ENCODE data around the gene LRRC42. TPM values are rescaled to one million over a fixed set of nuclear protein-coding genes. Genes with fewer than 3 reads are reported as not detected.
A peak's percentile ranks its signal among the peaks of the same experiment; 100 is the strongest.

LRRC42 gene
- polyA plus RNA-seq, 1 donor: 21.0 TPM

DNA sequence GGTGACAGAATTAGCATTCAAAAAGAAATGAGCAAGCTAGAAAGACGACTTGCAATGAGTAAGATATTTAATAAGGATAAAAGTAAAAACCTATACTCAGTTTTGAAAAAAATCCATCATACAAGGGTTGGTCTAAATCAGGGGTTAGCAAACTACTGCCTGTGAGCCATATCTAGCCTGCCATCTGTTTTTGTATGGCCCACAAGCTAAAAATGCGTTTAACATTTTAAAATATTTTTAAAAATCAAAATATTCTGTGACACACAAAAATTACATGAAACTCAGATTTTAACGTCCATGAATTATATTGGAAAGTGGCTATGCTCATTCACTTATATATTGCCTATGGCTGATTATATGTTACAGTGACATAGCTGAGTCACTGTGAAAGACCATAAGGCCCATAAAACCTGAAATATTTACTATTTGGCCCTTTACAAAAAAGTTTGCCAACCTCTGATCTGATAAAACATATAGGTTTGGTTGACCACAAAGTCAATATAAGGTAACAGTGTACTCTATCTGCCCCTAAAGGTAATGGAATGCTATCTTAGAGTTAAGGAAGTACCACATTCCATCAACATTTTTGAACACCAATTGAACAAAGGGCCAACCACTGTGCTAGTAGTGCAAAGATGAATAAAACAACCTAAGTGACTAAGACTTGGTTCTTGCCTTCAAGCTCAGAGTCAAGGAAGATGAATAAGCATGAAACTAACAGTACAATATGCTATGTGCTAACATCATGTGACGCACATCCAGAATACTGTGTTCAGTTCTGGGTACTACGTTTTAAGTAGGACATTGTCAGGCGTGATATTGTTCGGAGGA is 3.8 kb upstream of the LRRC42 start:
- no peak for DNase-seq (ENCODE audit: low read depth)

DNA sequence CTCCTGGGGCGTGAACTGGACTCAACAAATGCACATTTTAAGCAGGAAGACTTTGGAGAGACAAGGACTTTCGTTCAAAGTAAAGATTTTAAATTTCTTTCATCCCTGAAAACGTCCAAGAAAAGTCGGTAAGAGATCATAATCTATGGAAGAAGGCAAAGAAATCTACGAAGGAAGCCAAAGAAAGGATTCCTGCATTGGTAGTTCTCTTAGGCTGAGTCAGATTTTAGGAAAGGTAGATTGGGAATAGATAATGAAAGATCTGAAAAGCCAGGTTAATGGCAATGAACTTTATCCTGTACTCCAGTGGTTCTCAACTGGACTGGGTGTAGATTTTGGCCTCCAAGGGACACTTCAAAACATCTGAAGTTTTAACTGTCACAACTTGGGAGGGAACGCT is 3.1 kb upstream of the LRRC42 start:
- DNase-seq (ENCODE audit: low read depth): no peak

DNA sequence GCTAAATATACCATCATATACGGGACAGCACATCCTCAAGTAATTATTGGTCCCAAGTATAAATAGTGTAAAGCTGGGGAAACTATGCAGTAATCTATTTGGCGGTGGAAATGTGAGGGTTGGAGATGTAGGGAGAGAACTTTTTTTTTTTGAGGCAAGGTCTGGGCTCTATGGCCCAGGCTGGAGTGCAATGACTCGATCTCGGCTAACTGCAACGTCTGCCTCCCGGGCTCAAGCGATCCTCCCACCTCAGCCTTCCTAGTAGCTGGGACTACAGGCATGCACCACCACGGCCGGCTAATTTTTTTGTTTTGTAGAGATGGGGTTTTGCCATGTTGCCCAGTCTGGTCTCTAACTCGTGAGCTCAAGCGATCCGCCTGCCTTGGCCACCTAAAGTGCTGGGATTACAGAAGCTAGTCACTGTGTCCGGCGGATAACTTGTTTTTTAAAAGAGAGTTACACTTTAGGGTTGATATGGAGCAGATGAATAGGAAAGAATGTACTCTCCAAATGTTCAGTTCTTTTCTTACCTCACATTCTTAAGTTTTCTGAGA is 2.6 kb upstream of the LRRC42 start:
- DNase-seq (ENCODE audit: low read depth): no peak

DNA sequence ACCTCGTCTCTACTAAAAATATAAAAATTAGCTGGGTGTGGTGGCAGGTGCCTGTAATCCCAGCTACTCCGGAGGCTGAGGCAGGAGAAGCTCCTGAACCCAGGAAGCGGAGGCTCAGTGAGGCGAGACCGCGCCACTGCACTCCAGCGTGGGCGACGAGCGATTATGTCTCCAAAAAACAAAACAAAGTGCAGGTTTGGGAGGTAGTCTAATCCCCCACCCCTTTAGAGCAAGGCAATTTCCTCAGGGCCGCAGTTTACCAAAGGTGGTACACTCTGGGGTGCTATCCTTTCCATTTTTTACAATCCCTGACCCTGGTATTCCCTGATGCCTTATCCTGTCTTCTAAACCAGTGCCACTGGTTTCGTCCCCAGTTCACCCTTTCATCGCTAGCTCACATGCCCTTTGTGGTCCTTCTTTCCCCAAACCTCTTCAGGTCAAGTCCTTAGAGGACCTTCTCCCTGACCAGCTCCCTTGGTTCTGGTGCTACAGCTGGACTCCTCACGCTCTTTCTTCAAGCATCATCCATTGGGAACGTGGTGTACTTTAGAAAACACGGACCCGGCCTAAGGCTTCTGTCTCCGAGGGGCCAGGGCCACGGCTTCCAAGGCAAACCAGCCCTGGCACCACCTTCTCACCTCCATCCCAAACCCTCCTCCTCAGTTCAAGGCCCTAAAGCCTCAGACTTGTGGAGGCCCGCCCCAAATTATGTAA is 1.5 kb upstream of the LRRC42 start:
- no peak for DNase-seq (ENCODE audit: low read depth)

DNA sequence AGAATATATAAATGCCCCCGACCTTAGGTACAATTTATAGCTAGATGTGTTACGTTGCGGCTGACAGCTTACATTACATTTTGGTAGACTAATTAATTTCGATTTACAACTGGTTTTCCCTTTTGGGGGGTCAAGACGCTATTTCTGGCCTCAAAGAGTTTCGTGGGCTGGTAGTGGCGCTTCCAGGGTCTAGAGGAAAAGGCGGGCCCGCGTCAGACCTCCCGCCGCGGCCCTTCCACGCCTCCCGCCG is 1.0 kb upstream of the LRRC42 start:
- no peak for DNase-seq (ENCODE audit: low read depth)

DNA sequence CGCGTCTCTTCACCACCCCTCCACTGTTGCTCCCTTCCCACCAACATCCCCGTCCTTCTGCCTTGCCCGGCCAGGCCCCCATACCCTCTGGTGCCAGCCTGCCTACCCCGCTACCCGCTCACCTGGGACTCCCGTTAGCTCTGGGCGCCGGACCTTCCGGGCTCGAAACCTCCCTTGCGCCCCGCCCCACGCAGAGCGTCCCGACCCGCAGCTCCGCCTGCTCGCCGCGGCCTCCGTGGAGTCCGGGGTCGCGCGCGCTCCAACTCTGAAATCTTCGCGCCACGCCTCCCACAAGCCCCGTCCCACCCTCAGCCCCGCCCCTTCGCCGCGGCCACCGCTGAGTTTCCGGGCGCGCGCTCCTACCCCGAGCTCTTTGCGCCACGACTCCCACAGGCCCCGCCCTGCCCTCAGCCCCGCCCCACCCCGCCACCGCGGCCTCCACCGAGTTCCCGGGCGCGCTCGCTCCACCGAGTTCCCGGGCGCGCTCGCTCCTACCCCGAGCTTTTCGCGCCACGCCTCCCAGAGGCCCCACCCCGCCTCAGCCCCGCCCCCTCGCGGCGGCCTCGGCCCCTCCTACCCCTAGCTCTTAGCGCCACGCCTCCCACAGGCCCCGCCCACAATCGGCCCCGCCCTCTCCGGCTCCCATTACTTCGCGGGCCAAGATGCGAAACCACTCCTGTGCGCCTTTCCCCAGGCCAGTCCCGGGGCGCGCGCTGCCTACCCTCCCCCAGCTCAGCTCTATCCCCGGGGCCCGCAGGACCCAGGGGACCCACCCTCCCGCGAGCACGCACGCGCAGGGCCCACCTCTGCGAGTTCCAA is 508 bp upstream of the LRRC42 start, which contains the start of gene IFT25:
IFT25 (minus strand) TSS at position 267 of the 819 bp plus-strand sequence. CDS start 5,617 bp downstream, outside the sequence.
- DNase-seq (ENCODE audit: low read depth): peak; percentile 70

DNA sequence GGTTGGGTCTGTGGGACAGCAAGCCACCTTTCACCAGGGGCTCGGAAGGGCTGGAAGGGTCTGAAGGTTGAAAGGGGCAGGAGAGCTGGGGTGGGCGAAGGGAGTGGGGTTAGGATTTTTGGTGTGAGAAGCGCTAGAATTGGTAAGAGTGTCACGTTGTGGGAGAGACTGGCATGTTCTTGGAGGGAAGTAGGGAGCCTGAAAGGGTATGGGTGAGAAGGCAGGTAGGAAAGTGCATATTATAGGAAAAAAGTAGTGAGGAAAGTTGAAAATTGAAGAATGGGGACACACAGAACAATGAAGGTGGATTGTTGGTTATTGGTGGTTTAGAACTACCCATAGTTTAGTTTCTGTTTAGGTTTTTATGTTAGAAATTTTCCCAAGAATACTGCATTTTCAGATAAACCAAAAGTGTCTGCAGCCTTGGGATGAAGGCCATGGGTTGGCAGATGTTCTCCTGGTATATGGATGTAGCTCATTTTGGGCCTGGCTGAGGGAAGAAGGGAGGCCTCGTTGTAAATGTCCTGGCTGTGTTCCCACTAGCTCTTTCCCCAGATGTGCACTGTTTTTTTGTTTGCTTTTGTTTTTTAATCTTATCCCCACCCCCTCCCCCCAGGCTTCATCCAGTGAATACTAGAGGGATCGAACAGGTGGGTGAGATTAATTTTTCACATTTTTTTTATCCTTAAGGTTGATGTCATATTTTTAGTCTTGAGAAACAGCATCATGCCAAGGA is 1.2 kb downstream of the LRRC42 start:
- no peak for DNase-seq (ENCODE audit: low read depth)

DNA sequence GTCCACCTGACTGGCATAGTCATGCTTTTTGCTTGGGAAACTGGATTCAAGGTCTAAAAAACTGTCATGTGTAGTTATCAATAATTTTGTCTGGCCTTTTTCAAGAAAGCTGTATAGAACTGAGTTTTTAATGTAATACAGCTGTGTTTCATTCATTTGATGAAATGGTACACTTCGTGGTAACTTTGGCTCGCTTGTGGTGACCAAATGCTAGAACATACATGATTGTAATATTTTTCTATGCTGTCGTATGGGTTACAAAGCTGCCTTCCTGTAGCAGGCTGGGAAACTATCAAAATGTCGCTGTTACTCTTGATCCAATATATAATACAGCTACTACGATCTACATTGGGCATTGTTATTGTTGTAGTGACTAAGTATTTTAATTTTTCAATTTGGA is 2.1 kb downstream of the LRRC42 start:
- no peak for DNase-seq (ENCODE audit: low read depth)

DNA sequence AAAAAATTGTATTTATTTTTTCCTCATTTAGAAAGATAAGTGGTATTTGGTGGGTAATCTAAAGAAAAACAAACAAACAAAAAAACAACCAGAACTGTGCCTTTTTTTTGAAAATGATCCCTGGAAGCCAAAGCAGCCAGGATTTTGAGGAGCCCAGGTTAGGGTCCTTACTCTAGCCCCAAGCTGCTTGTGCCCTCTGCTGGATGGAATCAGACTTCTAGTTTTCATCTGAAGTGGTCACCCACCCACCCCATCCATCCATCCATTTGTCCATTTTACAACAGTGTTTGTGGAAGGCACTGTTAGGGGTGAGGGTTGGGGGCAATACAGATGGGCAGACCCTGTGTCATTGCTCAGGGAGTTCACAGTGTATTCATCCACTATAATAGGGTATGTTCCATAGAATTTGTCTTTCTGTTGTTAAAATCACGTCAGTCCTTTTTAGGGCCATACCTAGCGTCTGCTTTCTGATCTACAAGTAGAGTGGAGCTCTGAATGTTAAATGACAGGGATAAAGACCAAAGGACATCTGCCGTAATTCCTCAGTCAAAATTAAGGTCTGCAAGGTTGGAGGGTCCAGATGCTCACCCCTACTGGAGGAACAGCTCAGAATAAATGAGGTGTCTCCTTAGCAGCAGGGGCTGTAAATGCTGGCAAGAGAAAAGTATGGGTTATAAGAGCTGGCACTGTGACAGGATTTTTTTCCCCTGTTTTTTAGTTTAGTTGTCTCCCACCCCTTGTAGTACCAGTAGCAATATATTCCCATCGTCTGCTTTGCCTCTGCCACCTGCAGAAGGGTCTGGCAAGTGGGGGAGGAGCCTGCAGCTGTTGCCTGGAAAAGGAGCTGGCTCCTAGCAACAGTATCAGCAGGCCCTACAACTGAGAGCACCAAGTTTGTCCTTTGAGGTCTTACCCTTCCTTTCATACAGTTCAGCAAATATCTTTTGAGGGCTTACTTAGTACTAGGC is 3.2 kb downstream of the LRRC42 start:
- no peak for DNase-seq (ENCODE audit: low read depth)

DNA sequence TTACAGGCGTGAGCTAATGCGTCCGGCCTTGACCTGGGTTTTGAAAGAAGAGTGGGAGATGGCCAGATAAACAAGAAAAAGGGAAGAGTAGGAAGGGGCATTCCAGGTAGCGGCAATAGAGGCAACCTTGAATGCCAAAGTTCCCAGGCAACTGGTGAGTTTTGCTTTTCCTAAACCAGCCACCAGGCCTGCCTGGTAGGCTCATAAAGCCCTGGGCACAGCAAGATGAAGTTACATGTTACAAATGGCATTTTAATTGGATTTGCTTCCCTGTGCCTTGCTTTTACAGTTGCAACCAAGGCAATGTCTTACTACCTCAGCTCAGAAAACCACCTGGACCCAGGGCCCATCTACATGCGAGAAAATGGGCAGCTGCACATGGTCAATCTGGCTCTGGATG is 5.5 kb downstream of the LRRC42 start:
- DNase-seq (ENCODE audit: low read depth): no peak

DNA sequence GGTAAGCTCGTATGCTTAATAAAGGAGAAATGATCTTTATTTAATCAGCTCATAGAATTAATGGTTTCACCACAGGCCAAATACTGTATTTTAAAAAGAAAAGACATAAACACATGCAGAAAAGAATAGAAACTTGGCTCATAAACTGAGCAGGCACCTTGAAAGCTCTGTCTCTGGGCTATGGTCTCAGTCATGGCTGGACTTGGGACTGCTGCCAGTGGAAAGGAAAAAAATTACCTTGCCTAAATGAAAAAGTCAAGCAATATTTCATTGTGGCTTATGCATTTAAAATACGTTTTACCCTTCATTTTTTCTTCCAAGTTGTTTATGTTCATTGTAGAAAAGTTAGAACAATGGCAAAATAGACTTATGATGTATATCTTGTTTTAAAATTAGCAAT is 8.0 kb downstream of the LRRC42 start:
- DNase-seq (ENCODE audit: low read depth): no peak

DNA sequence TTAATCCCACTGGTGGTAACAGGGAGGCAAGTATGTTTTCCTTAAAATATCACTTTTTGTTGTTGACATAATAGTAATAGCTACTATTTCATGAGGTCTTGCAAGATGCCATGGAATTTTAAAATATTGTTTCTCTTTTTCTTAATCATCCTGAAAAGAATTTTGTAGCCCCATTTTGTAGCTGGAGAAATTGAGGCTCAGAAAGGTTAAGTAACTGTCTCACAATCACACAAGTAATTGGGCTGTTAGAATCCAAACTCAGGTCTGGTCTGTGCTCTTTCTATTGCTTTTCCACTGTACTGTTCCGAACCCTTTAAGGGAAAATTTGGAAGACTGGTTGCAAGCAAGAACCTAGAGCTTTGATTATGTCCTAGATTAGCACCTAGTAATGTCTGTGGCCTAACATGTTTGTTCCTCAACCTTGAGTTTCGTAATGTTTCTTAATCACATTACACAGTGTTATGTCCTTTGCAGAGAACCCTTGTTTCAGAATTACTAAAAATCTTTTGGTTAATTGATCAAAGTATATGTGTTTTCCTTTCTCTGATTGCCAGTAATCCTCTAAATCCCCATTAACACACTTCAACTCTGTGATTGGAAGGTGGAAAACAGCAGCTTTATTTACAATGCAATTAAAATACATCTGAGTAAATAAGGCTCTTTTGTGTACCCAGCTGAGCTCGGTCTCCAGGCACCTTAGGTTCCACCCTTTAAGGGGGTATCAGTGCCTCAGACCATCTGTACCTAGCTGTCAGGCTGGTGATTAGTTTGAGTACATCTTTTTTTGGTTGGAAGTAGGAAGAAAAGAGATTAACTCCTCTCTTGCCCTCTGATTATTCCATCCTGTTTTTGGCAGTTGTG is 10.4 kb downstream of the LRRC42 start:
- no peak for DNase-seq (ENCODE audit: low read depth)

DNA sequence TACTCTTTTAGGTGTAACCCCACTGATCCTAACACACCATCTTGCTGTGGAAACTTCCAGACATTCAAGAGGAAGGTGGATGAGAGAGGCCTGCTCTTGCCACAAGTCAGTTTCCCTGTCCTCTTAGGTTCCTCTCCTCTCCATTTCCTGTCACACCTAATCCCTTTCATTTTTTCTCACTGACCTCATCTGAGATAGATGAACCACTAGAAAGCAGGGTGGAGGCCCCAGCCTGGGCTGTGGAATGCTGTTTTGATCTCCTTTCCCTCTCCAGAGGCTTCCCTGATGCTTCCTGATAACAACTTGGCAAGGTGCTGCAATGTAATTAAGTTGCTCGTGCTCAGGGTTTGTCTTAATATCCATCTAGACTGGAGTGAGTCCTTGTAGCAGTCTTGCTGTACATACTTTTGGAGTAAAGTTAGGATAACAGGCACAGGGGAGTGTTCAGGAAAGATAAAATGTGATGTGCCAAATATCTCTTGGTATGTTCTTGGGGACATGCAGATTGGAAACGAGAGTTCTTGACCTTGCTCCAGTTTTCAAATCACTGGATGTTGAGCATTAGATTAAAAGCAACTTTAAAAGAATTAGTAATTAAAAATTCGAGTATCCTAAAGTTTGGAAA is 11.2 kb downstream of the LRRC42 start:
- DNase-seq (ENCODE audit: low read depth): no peak

DNA sequence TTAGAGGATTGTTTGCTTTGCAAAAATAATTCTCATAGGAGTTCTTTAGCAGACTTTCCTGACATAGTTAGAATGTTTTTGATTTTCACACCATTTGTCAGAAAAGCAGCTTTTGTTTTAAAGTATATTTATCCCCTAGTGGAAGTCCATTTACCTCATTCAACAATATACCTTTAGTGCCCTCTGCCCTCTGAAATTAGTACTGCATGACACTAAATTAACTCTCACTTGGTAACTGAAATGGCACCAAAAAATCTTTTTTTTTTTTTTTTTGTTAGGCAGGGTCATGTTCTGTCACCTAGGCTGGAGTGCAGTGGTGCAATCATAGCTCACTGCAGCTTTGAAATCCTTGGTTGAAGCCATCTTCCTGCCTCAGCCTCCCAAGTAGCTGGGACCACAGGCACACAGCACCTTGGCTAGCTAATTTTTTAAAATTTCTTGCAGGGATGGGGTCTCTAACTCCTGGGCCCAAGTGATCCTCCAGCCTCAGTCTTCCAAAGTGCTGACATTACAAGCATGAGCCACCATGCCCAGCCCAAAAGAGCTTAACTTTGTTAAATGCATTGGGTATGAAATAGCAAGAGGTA is 13.6 kb downstream of the LRRC42 start:
- no peak for DNase-seq (ENCODE audit: low read depth)

DNA sequence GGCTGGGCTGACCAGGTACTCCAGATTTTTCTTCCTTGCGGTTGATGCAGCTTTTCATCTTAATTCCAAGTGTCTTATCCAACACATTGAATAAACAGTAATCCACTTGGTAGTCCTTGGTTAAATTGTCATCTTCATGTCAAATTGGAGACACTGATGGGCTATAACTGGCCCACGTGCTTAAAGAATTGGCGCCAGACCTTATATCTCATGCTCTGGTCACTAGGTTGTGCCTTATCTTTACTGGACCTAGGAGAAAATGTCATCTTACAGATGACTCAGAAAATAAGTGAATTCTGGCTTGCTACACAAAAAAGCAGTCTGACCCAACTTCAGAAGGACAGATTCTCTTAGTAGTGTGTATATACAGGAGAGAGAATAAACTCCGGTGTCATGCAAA is 16.2 kb downstream of the LRRC42 start:
- no peak for DNase-seq (ENCODE audit: low read depth)

DNA sequence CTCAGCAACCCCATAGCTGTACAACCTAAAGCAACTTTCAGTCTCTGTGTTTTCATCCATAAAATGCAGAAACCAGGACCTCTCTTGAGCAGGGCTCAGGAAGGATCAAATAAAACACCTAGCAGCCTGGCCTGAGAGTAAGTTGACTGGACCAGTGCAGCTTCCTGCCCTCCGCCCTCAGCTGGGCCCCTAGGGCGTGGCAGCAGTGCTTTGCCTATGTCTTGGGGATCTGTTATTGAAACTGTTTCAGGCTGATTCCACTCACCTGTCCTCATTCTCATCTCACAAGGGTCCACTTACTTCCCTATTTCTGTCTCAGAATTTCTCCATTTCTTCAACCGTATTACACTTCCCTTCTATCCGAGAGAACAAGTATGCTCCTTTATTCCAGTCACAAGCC is 17.3 kb downstream of the LRRC42 start:
- DNase-seq (ENCODE audit: low read depth): no peak

DNA sequence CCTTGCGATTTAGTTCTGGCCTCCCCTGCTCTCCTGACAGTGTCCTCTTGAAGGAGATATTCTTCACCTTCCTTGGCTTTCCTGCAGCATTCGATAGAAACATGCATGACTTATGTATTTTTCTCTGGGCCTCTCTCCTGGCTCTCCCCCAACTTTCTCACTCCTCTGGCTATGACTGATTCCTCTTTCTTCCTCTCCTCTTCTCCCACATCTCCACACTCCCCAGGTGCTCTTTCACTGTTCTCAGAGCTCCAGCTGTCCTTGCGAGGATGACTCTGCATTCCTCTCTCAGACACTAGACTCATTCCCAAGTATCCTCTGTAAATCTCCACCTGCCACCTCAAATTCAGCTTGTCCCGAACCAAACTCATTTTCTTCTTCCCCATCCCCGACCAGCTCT is 18.0 kb downstream of the LRRC42 start:
- DNase-seq (ENCODE audit: low read depth): no peak

DNA sequence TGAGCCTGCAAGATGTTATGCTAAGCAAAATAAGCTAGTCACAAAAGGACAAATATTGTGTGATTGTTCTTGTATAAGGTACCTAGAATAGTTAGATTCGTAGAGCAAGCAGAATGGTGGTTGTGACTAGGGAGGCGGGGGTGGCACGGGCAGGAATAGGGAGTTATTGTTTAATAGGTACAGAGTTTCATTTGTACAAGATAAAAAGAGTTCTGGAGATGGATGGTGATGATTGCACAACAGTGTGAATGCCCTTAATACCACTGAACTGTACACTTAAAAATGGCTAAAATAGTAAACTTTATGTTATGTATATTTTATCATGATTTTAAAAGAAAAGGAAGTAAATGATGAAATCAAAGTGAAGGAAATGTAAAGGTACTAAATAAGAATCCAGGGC is 20.6 kb downstream of the LRRC42 start:
- no peak for DNase-seq (ENCODE audit: low read depth)

All from forelimb muscle (tissue), 1 donor.